ENCODE measurements around the gene TTC28.

Gene TTC28

GRCh38 chr22:27962268-27963044 lies 717.2 kb downstream of the TTC28 start:
- in situ Hi-C loops (cut with HindIII; ENCODE audit: low sequenced_read_pairs), result no loop called here

- in situ Hi-C loops (cut with HindIII; ENCODE audit: low sequenced_read_pairs), result no loop called here
Observed at GRCh38 chr22:27961680-27962079, 718.0 kb downstream of the TTC28 start.

- in situ Hi-C loops (cut with HindIII; ENCODE audit: low sequenced_read_pairs), result no loop called here
Observed at GRCh38 chr22:27961182-27961581, 718.5 kb downstream of the TTC28 start.

- in situ Hi-C loops (cut with HindIII; ENCODE audit: low sequenced_read_pairs), result no loop called here
Observed at GRCh38 chr22:27959335-27960090, 720.1 kb downstream of the TTC28 start.

- in situ Hi-C loops (cut with HindIII; ENCODE audit: low sequenced_read_pairs), result no loop called here
Observed at GRCh38 chr22:27952779-27953178, 726.9 kb downstream of the TTC28 start.

- in situ Hi-C loops (cut with HindIII; ENCODE audit: low sequenced_read_pairs), result no loop called here
Observed at GRCh38 chr22:27952091-27952490, 727.5 kb downstream of the TTC28 start.

GRCh38 chr22:27949421-27949820 lies 730.2 kb downstream of the TTC28 start:
- in situ Hi-C loops (cut with HindIII; ENCODE audit: low sequenced_read_pairs), result no loop called here

- in situ Hi-C loops (cut with HindIII; ENCODE audit: low sequenced_read_pairs), result no loop called here
Observed at GRCh38 chr22:27948569-27948968, 731.1 kb downstream of the TTC28 start.

- in situ Hi-C loops (cut with HindIII; ENCODE audit: low sequenced_read_pairs), result no loop called here
Observed at GRCh38 chr22:27947448-27947847, 732.2 kb downstream of the TTC28 start.

GRCh38 chr22:27941143-27941542 lies 738.5 kb downstream of the TTC28 start:
- in situ Hi-C loops (cut with HindIII; ENCODE audit: low sequenced_read_pairs), result no loop called here

GRCh38 chr22:27937453-27937852 lies 742.2 kb downstream of the TTC28 start:
- in situ Hi-C loops (cut with HindIII; ENCODE audit: low sequenced_read_pairs), result no loop called here

- in situ Hi-C loops (cut with HindIII; ENCODE audit: low sequenced_read_pairs), result no loop called here
Observed at GRCh38 chr22:27935897-27936296, 743.7 kb downstream of the TTC28 start.

- in situ Hi-C loops (cut with HindIII; ENCODE audit: low sequenced_read_pairs), result no loop called here
Observed at GRCh38 chr22:27934069-27934468, 745.6 kb downstream of the TTC28 start.

GRCh38 chr22:27933186-27933983 lies 746.3 kb downstream of the TTC28 start:
- in situ Hi-C loops (cut with HindIII; ENCODE audit: low sequenced_read_pairs), result no loop called here

GRCh38 chr22:27930331-27931060 lies 749.1 kb downstream of the TTC28 start:
- in situ Hi-C loops (cut with HindIII; ENCODE audit: low sequenced_read_pairs), result no loop called here
